A549 (cell line): ENCODE results near the gene CACUL1. TPM values are rescaled to one million over a fixed set of nuclear protein-coding genes. Genes with fewer than 3 reads are reported as not detected.

Experiments used
- ATAC-seq, 2 experiments: fragments of 200-7000 bp in 1 of 2; fragments of >200 bp in 1 of 2; cut with Nextera tagmentation in 1 of 2; cut with Tn5 transposase in 1 of 2; 3 replicates each; pipeline versions ENCODE4 v1.8.0 to v1.9.1; 2018 to 2020; ENCODE audit warnings: mild to moderate bottlenecking in 1 of 2, moderate library complexity in 1 of 2
- CTCF ChIA-PET: fragments of 300-600 bp; sonication (Branson Sonifier 250); formaldehyde crosslinking; extraction: SDS; loops from one replicate; lab custom pipeline; 2021; ENCODE audit warnings: antibody characterized with exemption, inconsistent platforms; lab: Yijun Ruan, JAX
- POLR2A ChIA-PET: fragments of 350-600 bp; formaldehyde crosslinking; extraction: SDS; loops from one replicate; lab custom pipeline; 2021; ENCODE audit warnings: antibody characterized with exemption, inconsistent platforms; lab: Yijun Ruan, JAX
- DNase-seq, 2 experiments: peaks; one replicate each; pipeline versions ENCODE4 v3.0.0 to v3.0.0-alpha.2; 2011 to 2016; ENCODE audit warnings: low read depth in 1 of 2, low spot score in 1 of 2
- FAIRE-seq: peaks from 2 replicates; lab custom pipeline; 2011; peaks lifted over from hg19 to GRCh38; lab: Jason Lieb, UNC
- H3K27ac ChIP-seq, 2 experiments: fragments of >200 bp; sonication (Bioruptor Twin); formaldehyde crosslinking; 3 replicates each; pipeline ENCODE4 v1.5.1; 2016 to 2017
- H3K4me1 ChIP-seq: fragments of >200 bp; sonication (Bioruptor Twin); formaldehyde crosslinking; 3 replicates; pipeline ENCODE4 v1.6.1; 2016
- H3K4me2 ChIP-seq: fragments of >200 bp; sonication (Bioruptor Twin); formaldehyde crosslinking; 3 replicates; pipeline ENCODE4 v1.6.1; 2016
- H3K4me3 ChIP-seq: fragments of >200 bp; sonication (Bioruptor Twin); formaldehyde crosslinking; 3 replicates; pipeline ENCODE4 v1.5.1; 2016
- H3K9me3 ChIP-seq: fragments of >200 bp; sonication (Bioruptor Twin); formaldehyde crosslinking; 3 replicates; pipeline ENCODE4 v1.6.1; 2016
- CHD2 ChIP-seq: fragments of 150-350 bp; IDR thresholded peaks from 2 replicates; pipeline ENCODE4 v1.6.1; 2014; ENCODE audit warnings: low read length; ENCODE audit not compliant: partially characterized antibody
- EHF ChIP-seq: fragments of 250-450 bp; sonication (Bioruptor Pico); IDR thresholded peaks from 2 replicates; pipeline ENCODE4 v1.5.0; 2020; ENCODE audit warnings: mild to moderate bottlenecking
- ELK1 ChIP-seq: fragments of 150-350 bp; IDR thresholded peaks from 2 replicates; pipeline ENCODE4 v1.6.1; 2014; ENCODE audit warnings: low read depth, mild to moderate bottlenecking, low read length
- ESRRA ChIP-seq: fragments of 150-350 bp; IDR thresholded peaks from 2 replicates; pipeline ENCODE4 v1.6.1; 2014; ENCODE audit warnings: mild to moderate bottlenecking, low read length, borderline replicate concordance
- GATA3 ChIP-seq: IDR thresholded peaks from 2 replicates; pipeline ENCODE4 v1.6.1; 2012; ENCODE audit warnings: borderline replicate concordance
- HDAC2 ChIP-seq: fragments of 200-600 bp; sonication (generic); IDR thresholded peaks from 2 replicates; pipeline ENCODE4 v1.6.1; 2016
- HEYL ChIP-seq: fragments of 250-450 bp; sonication (Bioruptor Pico); IDR thresholded peaks from 2 replicates; pipeline ENCODE4 v1.8.0; 2021; ENCODE audit warnings: mild to moderate bottlenecking, moderate library complexity
- JUN ChIP-seq, 2 experiments: fragments of >200 bp; sonication (Bioruptor Twin); formaldehyde crosslinking; IDR thresholded peaks; 2 replicates in 1 of 2; 3 replicates in 1 of 2; pipeline ENCODE4 v1.6.1; 2016 to 2017
- JUNB ChIP-seq: fragments of >200 bp; sonication (Bioruptor Twin); formaldehyde crosslinking; IDR thresholded peaks from 2 replicates; pipeline ENCODE4 v1.6.1; 2016
- MAFK ChIP-seq: fragments of 450-650 bp; IDR thresholded peaks from 2 replicates; pipeline ENCODE4 v1.6.1; 2014; ENCODE audit not compliant: partially characterized antibody
- MAX ChIP-seq: IDR thresholded peaks from 2 replicates; pipeline ENCODE4 v1.6.1; 2012
- MAZ ChIP-seq: fragments of 150-350 bp; IDR thresholded peaks from 2 replicates; pipeline ENCODE4 v1.6.1; 2014; ENCODE audit warnings: antibody characterized with exemption, low read depth, low read length, borderline replicate concordance
- MYC ChIP-seq: IDR thresholded peaks from 2 replicates; pipeline ENCODE4 v1.6.1; 2012; ENCODE audit warnings: mild to moderate bottlenecking, inconsistent platforms, low read length, improper control_type of control experiment, borderline replicate concordance
- NFE2L2 ChIP-seq: fragments of 150-350 bp; conservative IDR thresholded peaks from 2 replicates; pipeline ENCODE4 v1.6.1; 2014; ENCODE audit warnings: low read length
- NR3C1 ChIP-seq: fragments of >200 bp; sonication (Bioruptor Twin); formaldehyde crosslinking; IDR thresholded peaks from 3 replicates; pipeline ENCODE4 v1.6.1; 2017
- POLR2AphosphoS2 ChIP-seq: conservative IDR thresholded peaks from 2 replicates; pipeline ENCODE4 v1.6.1; 2012; ENCODE audit warnings: low read length, improper control_type of control experiment, inconsistent platforms
- RCOR1 ChIP-seq: fragments of 150-350 bp; IDR thresholded peaks from 2 replicates; pipeline ENCODE4 v1.6.1; 2014; ENCODE audit warnings: antibody characterized with exemption, low read length, low read depth
- REST ChIP-seq: fragments of 200-600 bp; sonication (generic); IDR thresholded peaks from 2 replicates; pipeline ENCODE4 v1.6.1; 2016; ENCODE audit warnings: antibody characterized with exemption, mild to moderate bottlenecking, moderate library complexity
- RNF2 ChIP-seq: fragments of 200-600 bp; sonication (generic); IDR thresholded peaks from 2 replicates; pipeline ENCODE4 v1.6.1; 2016; ENCODE audit warnings: low read depth, mild to moderate bottlenecking, antibody characterized with exemption, moderate library complexity, borderline replicate concordance
- SMC3 ChIP-seq: fragments of >200 bp; sonication (Bioruptor Twin); formaldehyde crosslinking; IDR thresholded peaks from 3 replicates; pipeline ENCODE4 v1.6.1; 2018; ENCODE audit warnings: inconsistent platforms
- whole genome bisulfite sequencing: methylation state at CpG from one replicate; pipeline ENCODE4 v1.1.6; 2017; ENCODE audit errors: missing lambda C conversion rate; 5-methylcytosine and 5-hydroxymethylcytosine counted together
- polyA plus RNA-seq, 4 experiments: library from polyadenylated mRNA; depleted of rRNA in 3 of 4; stranded (reverse); fragments of >200 nt; fragmentation: RNase III in 1 of 4; extraction: RNeasy Plus Mini Kit Qiagen cat#74134 plus additional on column Dnase treatment in 1 of 4; gene quantifications; 2 replicates in 3 of 4; 3 replicates in 1 of 4; pipeline ENCODE4 v1.2.3, GENCODE V29; 2011 to 2017
- TF ChIP-seq, protein P1 (sequence below): fragments of 450-650 bp; IDR thresholded peaks from 2 replicates; pipeline ENCODE4 v1.6.1; 2014; ENCODE audit warnings: antibody characterized with exemption

CACUL1 gene
- polyA plus RNA-seq, 2 of the 4 experiments (the other 2 are of a cell fraction): 8.7 to 15.6 TPM

DNA sequence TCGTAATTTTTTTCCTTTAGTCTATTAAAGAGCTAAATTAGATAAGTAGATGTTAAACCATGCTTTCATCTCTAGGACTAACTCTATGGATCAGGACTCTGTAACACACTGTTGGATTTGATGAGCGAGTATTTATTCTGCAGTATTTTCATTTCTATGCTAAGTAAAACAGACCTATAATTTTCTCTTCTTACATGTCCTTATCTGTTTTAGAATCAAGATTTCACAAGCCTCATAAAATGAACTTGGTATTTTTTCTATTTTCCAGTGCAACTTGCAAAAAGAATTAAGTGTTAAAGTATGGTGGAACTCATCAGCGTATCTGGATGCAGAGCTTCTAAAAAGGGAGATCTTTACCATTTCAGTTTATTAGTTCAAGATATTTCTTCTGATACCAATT lies 2.4 kb downstream of the CACUL1 start:
- H3K9me3 ChIP-seq: no peaks in the 10 kb centered on the region
- no peak overlapping the region for H3K27ac ChIP-seq
- no peak for TF ChIP-seq ELK1
- TF ChIP-seq REST: no peak
- no peak for TF ChIP-seq MAX
- TF ChIP-seq, protein P1, sequence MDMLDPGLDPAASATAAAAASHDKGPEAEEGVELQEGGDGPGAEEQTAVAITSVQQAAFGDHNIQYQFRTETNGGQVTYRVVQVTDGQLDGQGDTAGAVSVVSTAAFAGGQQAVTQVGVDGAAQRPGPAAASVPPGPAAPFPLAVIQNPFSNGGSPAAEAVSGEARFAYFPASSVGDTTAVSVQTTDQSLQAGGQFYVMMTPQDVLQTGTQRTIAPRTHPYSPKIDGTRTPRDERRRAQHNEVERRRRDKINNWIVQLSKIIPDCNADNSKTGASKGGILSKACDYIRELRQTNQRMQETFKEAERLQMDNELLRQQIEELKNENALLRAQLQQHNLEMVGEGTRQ: no peak
- no peak for TF ChIP-seq CHD2
- TF ChIP-seq EHF (CRISPR knock-in tag): no peak
- TF ChIP-seq MYC: no peak
- no peak for TF ChIP-seq MAFK
- TF ChIP-seq HEYL (CRISPR knock-in tag): no peak
- no peak for TF ChIP-seq JUN (IDR thresholded peaks at IDR 0.05)
- TF ChIP-seq JUNB: no peak
- no peak for TF ChIP-seq POLR2AphosphoS2
- TF ChIP-seq RCOR1: no peak
- no peak for DNase-seq
- H3K4me3 ChIP-seq: no peak overlapping the region
- FAIRE-seq: no peak
- ATAC-seq: no peak
- POLR2A ChIA-PET: no interaction called here
- H3K4me1 ChIP-seq: peaks cover 19% of the 10 kb centered on the region
- 90% methylated on average over 3 of the region's 3 CpGs for WGBS
- H3K4me2 ChIP-seq: peak overlapping the region; percentile 96
- CTCF ChIA-PET: no interaction called here

GRCh38 chr10:118751265-118751664 lies 3.5 kb downstream of the CACUL1 start:
- H3K4me3 ChIP-seq: no peak overlapping the region
- TF ChIP-seq MAFK: no peak
- TF ChIP-seq ESRRA: no peak
- no peak for TF ChIP-seq GATA3
- no peak for TF ChIP-seq RNF2
- TF ChIP-seq HDAC2: no peak
- no peak for TF ChIP-seq NR3C1
- TF ChIP-seq, protein P1: no peak
- no peak for TF ChIP-seq SMC3
- no peak for TF ChIP-seq MAZ
- no peak for TF ChIP-seq NFE2L2
- TF ChIP-seq, all 56 proteins: peak for 0
- CTCF ChIA-PET: interaction anchor here (1.2 to 1.3 kb wide), 2 partner anchors 19 to 31 kb away, joined by 3 to 4 read pairs; no protein-coding TSS in a partner anchor
- ATAC-seq (no peak), FAIRE-seq (no peak), DNase-seq (no peak)
- H3K9me3 ChIP-seq: no peaks in the 10 kb centered on the region
- WGBS: 97% methylated on average over 1 of the region's 1 CpG
- H3K4me1 ChIP-seq: peaks cover 19% of the 10 kb centered on the region
- no peak overlapping the region for H3K4me2 ChIP-seq
- POLR2A ChIA-PET: no interaction called here
- H3K27ac ChIP-seq: no peak overlapping the region
